Measurements from ENCODE around the gene FANCI.

DNA sequence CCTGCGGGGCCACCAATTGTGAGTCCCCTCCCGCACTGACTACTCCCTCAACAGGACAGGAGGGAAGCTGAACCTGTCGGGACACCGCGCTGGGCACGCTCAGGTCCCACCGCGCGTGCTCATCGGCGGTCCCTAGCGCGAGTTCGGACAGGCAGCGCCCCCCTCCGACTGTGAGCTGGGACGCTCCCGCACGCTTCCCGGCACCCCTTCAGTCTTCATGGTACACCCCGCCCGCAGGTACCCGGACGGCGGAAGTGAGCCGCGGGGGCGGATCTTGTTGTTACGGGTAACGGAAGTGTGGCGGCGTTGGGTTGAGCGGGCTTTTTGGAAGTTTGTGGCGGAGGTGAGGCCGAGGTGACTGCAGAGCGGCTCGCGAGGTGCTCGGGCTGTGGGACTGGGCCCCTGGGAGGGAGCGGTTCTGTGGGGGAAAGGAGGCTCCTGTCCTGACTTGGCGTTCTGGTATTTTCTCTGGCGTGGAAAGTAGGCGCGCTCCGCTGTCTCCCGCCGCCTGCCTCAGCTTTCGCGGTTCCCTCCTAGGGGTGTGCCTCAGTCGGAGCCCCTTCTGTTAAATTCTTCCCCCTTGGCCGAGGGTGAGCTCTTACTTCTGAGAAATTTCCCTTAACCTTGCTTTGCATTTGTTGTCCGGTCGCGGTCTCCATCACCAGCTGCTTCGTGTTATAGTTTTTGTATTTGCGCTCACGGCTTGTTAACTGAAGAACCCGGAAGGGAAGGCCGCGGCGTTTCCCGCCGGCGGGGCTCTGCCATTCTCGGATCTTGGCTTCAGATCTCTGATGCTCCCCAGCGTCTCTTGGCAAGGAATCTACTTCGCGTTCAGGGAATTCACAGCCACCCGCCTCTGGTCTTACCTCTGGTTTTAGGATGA is at the start of gene FANCI:
- TF ChIP-seq, protein P1, sequence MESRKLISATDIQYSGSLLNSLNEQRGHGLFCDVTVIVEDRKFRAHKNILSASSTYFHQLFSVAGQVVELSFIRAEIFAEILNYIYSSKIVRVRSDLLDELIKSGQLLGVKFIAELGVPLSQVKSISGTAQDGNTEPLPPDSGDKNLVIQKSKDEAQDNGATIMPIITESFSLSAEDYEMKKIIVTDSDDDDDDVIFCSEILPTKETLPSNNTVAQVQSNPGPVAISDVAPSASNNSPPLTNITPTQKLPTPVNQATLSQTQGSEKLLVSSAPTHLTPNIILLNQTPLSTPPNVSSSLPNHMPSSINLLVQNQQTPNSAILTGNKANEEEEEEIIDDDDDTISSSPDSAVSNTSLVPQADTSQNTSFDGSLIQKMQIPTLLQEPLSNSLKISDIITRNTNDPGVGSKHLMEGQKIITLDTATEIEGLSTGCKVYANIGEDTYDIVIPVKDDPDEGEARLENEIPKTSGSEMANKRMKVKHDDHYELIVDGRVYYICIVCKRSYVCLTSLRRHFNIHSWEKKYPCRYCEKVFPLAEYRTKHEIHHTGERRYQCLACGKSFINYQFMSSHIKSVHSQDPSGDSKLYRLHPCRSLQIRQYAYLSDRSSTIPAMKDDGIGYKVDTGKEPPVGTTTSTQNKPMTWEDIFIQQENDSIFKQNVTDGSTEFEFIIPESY (IDR thresholded peaks at IDR 0.05; ENCODE audit: extremely low read depth, insufficient replicate concordance, low read length), result no peak
- TF ChIP-seq, protein P2, sequence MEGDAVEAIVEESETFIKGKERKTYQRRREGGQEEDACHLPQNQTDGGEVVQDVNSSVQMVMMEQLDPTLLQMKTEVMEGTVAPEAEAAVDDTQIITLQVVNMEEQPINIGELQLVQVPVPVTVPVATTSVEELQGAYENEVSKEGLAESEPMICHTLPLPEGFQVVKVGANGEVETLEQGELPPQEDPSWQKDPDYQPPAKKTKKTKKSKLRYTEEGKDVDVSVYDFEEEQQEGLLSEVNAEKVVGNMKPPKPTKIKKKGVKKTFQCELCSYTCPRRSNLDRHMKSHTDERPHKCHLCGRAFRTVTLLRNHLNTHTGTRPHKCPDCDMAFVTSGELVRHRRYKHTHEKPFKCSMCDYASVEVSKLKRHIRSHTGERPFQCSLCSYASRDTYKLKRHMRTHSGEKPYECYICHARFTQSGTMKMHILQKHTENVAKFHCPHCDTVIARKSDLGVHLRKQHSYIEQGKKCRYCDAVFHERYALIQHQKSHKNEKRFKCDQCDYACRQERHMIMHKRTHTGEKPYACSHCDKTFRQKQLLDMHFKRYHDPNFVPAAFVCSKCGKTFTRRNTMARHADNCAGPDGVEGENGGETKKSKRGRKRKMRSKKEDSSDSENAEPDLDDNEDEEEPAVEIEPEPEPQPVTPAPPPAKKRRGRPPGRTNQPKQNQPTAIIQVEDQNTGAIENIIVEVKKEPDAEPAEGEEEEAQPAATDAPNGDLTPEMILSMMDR (IDR thresholded peaks at IDR 0.05 in 2 of 3, conservative IDR thresholded peaks at IDR 0.05 in 1 of 3; ENCODE audit: borderline replicate concordance in 1 of 3, insufficient read depth in 1 of 3, low read depth in 2 of 3, low read length in 2 of 3), result peak; percentile 48 to 71 (median 58); a peak in 4 of 6 replicates
- TF ChIP-seq, protein P3, sequence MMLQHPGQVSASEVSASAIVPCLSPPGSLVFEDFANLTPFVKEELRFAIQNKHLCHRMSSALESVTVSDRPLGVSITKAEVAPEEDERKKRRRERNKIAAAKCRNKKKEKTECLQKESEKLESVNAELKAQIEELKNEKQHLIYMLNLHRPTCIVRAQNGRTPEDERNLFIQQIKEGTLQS (IDR thresholded peaks at IDR 0.05), result no peak
- TF ChIP-seq, protein P4, sequence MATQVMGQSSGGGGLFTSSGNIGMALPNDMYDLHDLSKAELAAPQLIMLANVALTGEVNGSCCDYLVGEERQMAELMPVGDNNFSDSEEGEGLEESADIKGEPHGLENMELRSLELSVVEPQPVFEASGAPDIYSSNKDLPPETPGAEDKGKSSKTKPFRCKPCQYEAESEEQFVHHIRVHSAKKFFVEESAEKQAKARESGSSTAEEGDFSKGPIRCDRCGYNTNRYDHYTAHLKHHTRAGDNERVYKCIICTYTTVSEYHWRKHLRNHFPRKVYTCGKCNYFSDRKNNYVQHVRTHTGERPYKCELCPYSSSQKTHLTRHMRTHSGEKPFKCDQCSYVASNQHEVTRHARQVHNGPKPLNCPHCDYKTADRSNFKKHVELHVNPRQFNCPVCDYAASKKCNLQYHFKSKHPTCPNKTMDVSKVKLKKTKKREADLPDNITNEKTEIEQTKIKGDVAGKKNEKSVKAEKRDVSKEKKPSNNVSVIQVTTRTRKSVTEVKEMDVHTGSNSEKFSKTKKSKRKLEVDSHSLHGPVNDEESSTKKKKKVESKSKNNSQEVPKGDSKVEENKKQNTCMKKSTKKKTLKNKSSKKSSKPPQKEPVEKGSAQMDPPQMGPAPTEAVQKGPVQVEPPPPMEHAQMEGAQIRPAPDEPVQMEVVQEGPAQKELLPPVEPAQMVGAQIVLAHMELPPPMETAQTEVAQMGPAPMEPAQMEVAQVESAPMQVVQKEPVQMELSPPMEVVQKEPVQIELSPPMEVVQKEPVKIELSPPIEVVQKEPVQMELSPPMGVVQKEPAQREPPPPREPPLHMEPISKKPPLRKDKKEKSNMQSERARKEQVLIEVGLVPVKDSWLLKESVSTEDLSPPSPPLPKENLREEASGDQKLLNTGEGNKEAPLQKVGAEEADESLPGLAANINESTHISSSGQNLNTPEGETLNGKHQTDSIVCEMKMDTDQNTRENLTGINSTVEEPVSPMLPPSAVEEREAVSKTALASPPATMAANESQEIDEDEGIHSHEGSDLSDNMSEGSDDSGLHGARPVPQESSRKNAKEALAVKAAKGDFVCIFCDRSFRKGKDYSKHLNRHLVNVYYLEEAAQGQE (IDR thresholded peaks at IDR 0.05; ENCODE audit: low read depth), result no peak
- peak; percentile 97 for TF ChIP-seq SIN3A (IDR thresholded peaks at IDR 0.05; ENCODE audit: low read depth)
